ENCODE measurements around the gene PCED1B. TPM values are rescaled to one million over a fixed set of nuclear protein-coding genes. Genes with fewer than 3 reads are reported as not detected.
A peak's percentile ranks its signal among the peaks of the same experiment; 100 is the strongest.

Gene PCED1B
- polyA plus RNA-seq, 1 donor from 2014 or later = 34.0 TPM

- Mint-ChIP-seq H3K27ac (no peak overlapping the region), H3K4me3 (no peak overlapping the region), H3K27me3 (no peaks in the 10 kb centered on the region), H3K9me3 (peaks cover 0 to 6% (median 4%) of the 10 kb centered on the region in 3 donors), H3K4me1 (peaks cover 3 to 14% (median 9%) of the 10 kb centered on the region in 3 donors), H3K36me3 (peaks cover 8% of the 10 kb centered on the region)
Observed at GRCh38 chr12:47094804-47095203, 15.4 kb downstream of the PCED1B start.

GRCh38 chr12:47095446-47096236 lies 16.2 kb downstream of the PCED1B start:
- H3K4me3 Mint-ChIP-seq = no peak overlapping the region
- no peak overlapping the region for H3K27ac Mint-ChIP-seq
- peaks cover 0 to 4% (median 4%) of the 10 kb centered on the region in 3 donors for H3K9me3 Mint-ChIP-seq
- peaks cover 3 to 10% (median 9%) of the 10 kb centered on the region in 3 donors for H3K4me1 Mint-ChIP-seq
- peaks cover 4% of the 10 kb centered on the region for H3K36me3 Mint-ChIP-seq
- no peaks in the 10 kb centered on the region for H3K27me3 Mint-ChIP-seq

GRCh38 chr12:47097276-47097896 lies 18.0 kb downstream of the PCED1B start:
- Mint-ChIP-seq H3K4me1 (peaks cover 3 to 9% (median 5%) of the 10 kb centered on the region in 3 donors), H3K4me3 (no peak overlapping the region), H3K9me3 (no peaks in the 10 kb centered on the region), H3K27ac (peak overlapping the region in 1 of 3 donors; percentile 38), H3K36me3 (peaks cover 4% of the 10 kb centered on the region), H3K27me3 (no peaks in the 10 kb centered on the region)

GRCh38 chr12:47098099-47098498 lies 18.7 kb downstream of the PCED1B start:
- Mint-ChIP-seq H3K4me1 (peaks cover 3 to 9% (median 5%) of the 10 kb centered on the region in 3 donors), H3K4me3 (no peak overlapping the region), H3K27ac (no peak overlapping the region), H3K27me3 (no peaks in the 10 kb centered on the region), H3K36me3 (peaks cover 4% of the 10 kb centered on the region), H3K9me3 (no peaks in the 10 kb centered on the region)

DNA sequence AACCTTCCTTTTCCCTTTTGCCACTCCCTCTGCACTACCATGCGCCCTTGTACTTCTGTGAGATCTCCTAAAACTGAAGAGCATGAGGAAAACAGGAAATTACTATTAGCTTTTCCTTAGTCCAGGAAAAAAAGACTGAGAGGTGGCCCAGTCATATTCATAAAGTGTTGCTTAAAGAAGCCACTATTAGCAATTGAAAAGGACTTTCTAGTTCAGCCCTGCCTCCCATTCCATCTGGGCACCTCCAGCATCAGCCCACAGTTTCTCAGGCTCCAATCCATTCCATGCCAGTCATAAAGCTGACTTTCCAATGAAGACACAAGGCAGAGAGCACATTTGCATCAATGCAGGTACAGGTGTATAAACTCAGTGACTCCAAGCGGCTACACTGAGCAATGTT lies 20.2 kb downstream of the PCED1B start:
- no peaks in the 10 kb centered on the region for H3K9me3 Mint-ChIP-seq
- peaks cover 0 to 4% (median 3%) of the 10 kb centered on the region in 3 donors for H3K4me1 Mint-ChIP-seq
- no peak overlapping the region for H3K27ac Mint-ChIP-seq
- H3K36me3 Mint-ChIP-seq = peaks cover 2% of the 10 kb centered on the region
- H3K4me3 Mint-ChIP-seq = no peak overlapping the region
- H3K27me3 Mint-ChIP-seq = no peaks in the 10 kb centered on the region

DNA sequence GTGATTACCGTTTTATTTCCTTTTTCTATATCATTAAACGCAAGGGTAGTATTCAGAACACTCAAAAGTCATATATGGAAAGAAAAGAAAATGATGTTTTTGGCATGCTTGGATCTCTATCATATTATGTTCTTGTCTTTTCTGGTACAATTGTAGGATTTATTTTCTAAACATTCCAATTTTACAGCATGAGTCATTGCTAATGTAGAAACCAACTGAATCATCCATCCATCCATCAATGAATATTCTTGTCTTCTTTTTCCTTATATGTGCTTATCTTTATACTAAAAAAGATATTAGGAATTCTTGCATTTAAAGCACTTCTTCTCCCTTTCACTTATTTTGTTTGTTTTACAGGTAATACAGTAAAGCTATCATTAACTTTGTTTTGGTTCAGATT lies 20.7 kb downstream of the PCED1B start:
- no peak overlapping the region for H3K27ac Mint-ChIP-seq
- no peak overlapping the region for H3K4me3 Mint-ChIP-seq
- H3K36me3 Mint-ChIP-seq = peaks cover 2% of the 10 kb centered on the region
- no peaks in the 10 kb centered on the region for H3K9me3 Mint-ChIP-seq
- peaks cover 0 to 4% (median 3%) of the 10 kb centered on the region in 3 donors for H3K4me1 Mint-ChIP-seq
- no peaks in the 10 kb centered on the region for H3K27me3 Mint-ChIP-seq

DNA sequence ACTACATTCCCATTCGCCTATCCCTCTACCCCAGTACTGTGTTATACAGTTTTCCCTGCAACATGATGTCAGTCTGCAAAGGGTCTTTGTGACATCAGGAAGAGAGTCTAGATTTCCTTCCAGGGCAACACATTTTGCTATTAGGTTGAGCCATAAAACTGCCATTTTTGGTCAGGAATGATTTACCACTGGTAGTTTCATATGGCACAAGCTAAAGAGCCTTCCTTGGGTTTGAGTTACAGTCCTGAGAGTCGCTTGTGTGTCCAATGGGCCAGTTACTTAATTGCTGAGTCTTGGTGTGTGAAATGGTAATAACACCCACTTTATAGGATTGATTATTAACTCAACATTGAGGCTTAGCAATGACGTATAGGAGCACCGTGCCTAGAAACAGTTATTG lies 23.0 kb downstream of the PCED1B start:
- Mint-ChIP-seq H3K9me3 (no peaks in the 10 kb centered on the region), H3K27ac (no peak overlapping the region), H3K4me3 (no peak overlapping the region), H3K36me3 (peaks cover 12% of the 10 kb centered on the region), H3K4me1 (no peaks in the 10 kb centered on the region), H3K27me3 (no peaks in the 10 kb centered on the region)

GRCh38 chr12:47102845-47103651 lies 23.6 kb downstream of the PCED1B start:
- no peaks in the 10 kb centered on the region for H3K9me3 Mint-ChIP-seq
- no peak overlapping the region for H3K27ac Mint-ChIP-seq
- no peaks in the 10 kb centered on the region for H3K27me3 Mint-ChIP-seq
- no peaks in the 10 kb centered on the region for H3K4me1 Mint-ChIP-seq
- H3K4me3 Mint-ChIP-seq = no peak overlapping the region
- peaks cover 12% of the 10 kb centered on the region for H3K36me3 Mint-ChIP-seq

DNA sequence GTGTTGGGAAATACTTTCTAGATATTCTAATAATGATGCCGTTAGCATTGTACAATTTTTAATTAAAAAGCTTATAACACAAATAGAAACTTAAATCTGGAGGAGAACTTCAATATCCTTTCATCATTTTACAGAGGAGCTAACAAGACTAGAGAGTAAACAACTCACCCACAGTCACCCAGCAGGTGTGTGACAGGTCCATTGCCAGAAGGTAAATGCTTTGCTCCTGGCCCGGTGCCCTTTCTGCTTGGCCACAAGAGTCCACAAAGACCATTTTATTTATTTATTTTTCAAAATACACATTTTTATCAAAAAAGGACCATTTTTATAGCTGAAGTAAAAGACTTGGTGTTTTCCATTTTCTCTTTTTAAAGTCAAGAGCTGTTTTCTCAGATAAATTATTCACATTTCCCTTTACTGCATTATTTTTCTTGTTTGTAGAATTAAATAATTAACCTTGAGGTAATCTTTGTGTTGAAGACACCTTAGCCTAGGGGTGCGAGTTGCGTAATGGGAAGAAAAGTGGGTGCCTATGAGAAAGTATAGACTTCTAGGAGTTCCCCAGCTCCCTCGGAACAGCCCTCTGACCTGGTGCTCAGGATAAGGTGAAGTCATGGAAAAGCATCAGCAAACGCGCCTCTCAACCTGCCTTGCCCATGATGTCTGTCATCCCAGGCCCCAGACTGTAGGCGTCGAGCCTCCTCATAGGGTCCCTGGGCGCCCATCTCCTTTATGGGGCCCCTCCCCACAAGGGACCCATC lies 26.7 kb downstream of the PCED1B start:
- H3K27me3 Mint-ChIP-seq = no peaks in the 10 kb centered on the region
- no peak overlapping the region for H3K27ac Mint-ChIP-seq
- H3K4me1 Mint-ChIP-seq = no peaks in the 10 kb centered on the region
- no peak overlapping the region for H3K4me3 Mint-ChIP-seq
- H3K36me3 Mint-ChIP-seq = peaks cover 12% of the 10 kb centered on the region
- H3K9me3 Mint-ChIP-seq = no peaks in the 10 kb centered on the region

GRCh38 chr12:47107446-47107845 lies 28.0 kb downstream of the PCED1B start:
- Mint-ChIP-seq H3K27ac (no peak overlapping the region), H3K4me1 (no peaks in the 10 kb centered on the region), H3K4me3 (no peak overlapping the region), H3K9me3 (no peaks in the 10 kb centered on the region), H3K36me3 (peaks cover 15% of the 10 kb centered on the region), H3K27me3 (no peaks in the 10 kb centered on the region)

- H3K27ac Mint-ChIP-seq = no peak overlapping the region
- H3K36me3 Mint-ChIP-seq = peaks cover 17% of the 10 kb centered on the region
- no peaks in the 10 kb centered on the region for H3K9me3 Mint-ChIP-seq
- H3K4me3 Mint-ChIP-seq = no peak overlapping the region
- no peaks in the 10 kb centered on the region for H3K4me1 Mint-ChIP-seq
- H3K27me3 Mint-ChIP-seq = no peaks in the 10 kb centered on the region
Observed at GRCh38 chr12:47107926-47108325, 28.5 kb downstream of the PCED1B start.

- H3K4me3 Mint-ChIP-seq = no peak overlapping the region
- H3K27ac Mint-ChIP-seq = no peak overlapping the region
- peaks cover 15% of the 10 kb centered on the region for H3K36me3 Mint-ChIP-seq
- no peaks in the 10 kb centered on the region for H3K9me3 Mint-ChIP-seq
- no peaks in the 10 kb centered on the region for H3K27me3 Mint-ChIP-seq
- no peaks in the 10 kb centered on the region for H3K4me1 Mint-ChIP-seq
Observed at GRCh38 chr12:47110011-47110541, 30.7 kb downstream of the PCED1B start.

GRCh38 chr12:47110718-47111391 lies 31.4 kb downstream of the PCED1B start:
- Mint-ChIP-seq H3K4me1 (peaks cover 0 to under 1% (median 0%) of the 10 kb centered on the region in 3 donors), H3K27ac (no peak overlapping the region), H3K27me3 (no peaks in the 10 kb centered on the region), H3K9me3 (no peaks in the 10 kb centered on the region), H3K4me3 (no peak overlapping the region), H3K36me3 (peaks cover 14% of the 10 kb centered on the region)

DNA sequence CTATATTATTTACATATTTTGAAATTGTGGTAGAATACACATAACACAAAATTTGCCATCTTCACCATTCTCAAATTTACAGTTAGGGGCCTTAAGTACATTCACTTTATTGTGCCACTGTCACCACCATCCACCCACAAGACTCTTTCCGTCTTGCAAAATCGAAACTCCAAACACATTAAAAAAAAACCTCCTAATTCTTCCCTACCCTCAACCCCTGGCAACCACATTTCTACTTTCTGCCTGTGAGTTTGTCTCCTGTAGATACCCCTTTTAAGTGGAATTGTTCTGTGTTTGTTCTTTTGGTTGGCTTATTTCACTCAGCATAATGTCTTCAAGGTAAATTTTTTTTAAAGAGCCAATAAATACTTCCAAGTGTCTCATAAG lies 32.0 kb downstream of the PCED1B start:
- Mint-ChIP-seq H3K9me3 (no peaks in the 10 kb centered on the region), H3K4me3 (no peak overlapping the region)

More for the DNA sequence above, 32.0 kb downstream of the PCED1B start:
- Mint-ChIP-seq H3K27me3 (no peaks in the 10 kb centered on the region), H3K36me3 (peaks cover 14% of the 10 kb centered on the region), H3K27ac (no peak overlapping the region), H3K4me1 (peaks cover 0 to 1% (median 0%) of the 10 kb centered on the region in 3 donors)
